ENCODE measurements around the gene PRR20G. TPM values are rescaled to one million over a fixed set of nuclear protein-coding genes. Genes with fewer than 3 reads are reported as not detected.

Gene PRR20G
- total and polyA plus RNA-seq, 2 experiments from 2014 or later, result not detected

DNA sequence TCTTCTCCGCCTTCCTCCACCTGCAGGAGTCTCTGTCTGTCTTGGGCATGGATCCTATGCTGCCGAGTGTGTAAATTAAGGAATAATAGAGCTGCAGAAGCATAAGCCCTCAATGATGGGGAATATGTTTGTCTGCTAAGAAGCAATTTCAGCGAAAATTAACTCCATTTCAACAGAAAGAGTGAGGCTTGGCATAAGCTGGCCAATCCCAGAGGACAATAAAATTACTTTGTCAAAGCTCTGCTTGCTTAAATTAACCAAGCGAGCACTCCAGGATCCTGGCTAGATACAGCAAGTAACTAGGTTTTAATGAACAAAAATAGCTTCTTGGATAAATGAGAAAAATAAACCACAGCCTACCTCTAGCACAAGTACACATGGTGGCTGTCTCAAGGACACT lies 33.5 kb upstream of the PRR20G start:
- no peak for DNase-seq (ENCODE audit: low spot score)
- Histone ChIP-seq H3K4me1 (ENCODE audit: insufficient read depth) (no peaks in the 10 kb centered on the region), H4K20me1 (ENCODE audit: insufficient read depth, poor library complexity, severe bottlenecking) (no peaks in the 10 kb centered on the region), H3K36me3 (replicated peaks; ENCODE audit: insufficient read depth, low read depth) (no peaks in the 10 kb centered on the region), H3K9me2 (replicated peaks; ENCODE audit: insufficient read depth) (no peaks in the 10 kb centered on the region), H3K9me3 (ENCODE audit: low read depth) (no peaks in the 10 kb centered on the region), H3K4me2 (no peak overlapping the region), H2AFZ (no peak overlapping the region), H3K4me3 (no peak overlapping the region), H3K27me3 (no peaks in the 10 kb centered on the region), H3K79me2 (no peaks in the 10 kb centered on the region), H3K27ac (no peak overlapping the region)
- no peak for TF ChIP-seq CTCF (IDR thresholded peaks at IDR 0.05; ENCODE audit: poor library complexity)
- TF ChIP-seq EZH2phosphoT487 (IDR thresholded peaks at IDR 0.05; ENCODE audit: low read depth, severe bottlenecking, unreplicated experiment), result no peak
- TF ChIP-seq EZH2 (IDR thresholded peaks at IDR 0.05; ENCODE audit: borderline replicate concordance), result no peak
- WGBS (ENCODE audit: low lambda C conversion rate, missing lambda C conversion rate), result 67% methylated on average over 4 of the region's 4 CpGs

DNA sequence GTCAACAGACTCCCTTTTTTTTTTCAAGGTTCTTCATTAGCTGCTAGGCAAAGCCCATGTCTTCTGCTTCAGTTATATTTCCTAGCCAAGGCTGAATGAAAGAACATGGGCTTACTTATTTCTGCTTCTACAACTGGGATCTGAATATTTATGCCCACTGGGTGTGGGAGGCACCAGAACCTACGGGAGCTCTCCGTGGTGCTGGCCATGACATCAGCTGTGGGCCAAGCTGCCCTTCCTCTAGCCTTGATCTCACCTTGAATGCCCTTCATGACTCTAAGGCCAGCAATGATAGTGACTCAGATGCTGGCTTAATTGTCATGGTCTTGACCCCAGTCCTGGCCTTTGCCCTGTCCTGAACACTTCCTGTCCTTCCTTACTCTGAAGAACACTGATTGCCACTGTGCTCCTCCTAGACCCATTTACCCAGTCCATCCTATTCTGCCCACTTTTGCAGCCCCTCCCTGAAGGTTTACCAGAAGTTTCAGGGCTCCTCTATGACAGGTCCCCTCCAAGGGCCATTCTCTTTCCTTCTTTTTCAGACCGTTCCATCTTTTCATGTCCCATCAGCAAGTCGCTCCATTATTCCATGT lies 32.8 kb upstream of the PRR20G start:
- Histone ChIP-seq H3K4me1 (ENCODE audit: insufficient read depth) (no peaks in the 10 kb centered on the region), H3K4me3 (no peak overlapping the region), H3K27ac (no peak overlapping the region), H3K79me2 (no peaks in the 10 kb centered on the region), H2AFZ (no peak overlapping the region), H3K9me2 (replicated peaks; ENCODE audit: insufficient read depth) (no peaks in the 10 kb centered on the region), H4K20me1 (ENCODE audit: insufficient read depth, poor library complexity, severe bottlenecking) (no peaks in the 10 kb centered on the region), H3K9me3 (ENCODE audit: low read depth) (no peaks in the 10 kb centered on the region), H3K27me3 (no peaks in the 10 kb centered on the region), H3K36me3 (replicated peaks; ENCODE audit: insufficient read depth, low read depth) (no peaks in the 10 kb centered on the region), H3K4me2 (no peak overlapping the region)
- peak; percentile 23 for DNase-seq (ENCODE audit: low spot score)
- WGBS (ENCODE audit: low lambda C conversion rate, missing lambda C conversion rate), result 71% methylated on average over 4 of the region's 4 CpGs
- TF ChIP-seq EZH2phosphoT487 (IDR thresholded peaks at IDR 0.05; ENCODE audit: low read depth, severe bottlenecking, unreplicated experiment) (no peak), EZH2 (IDR thresholded peaks at IDR 0.05; ENCODE audit: borderline replicate concordance) (no peak), CTCF (IDR thresholded peaks at IDR 0.05; ENCODE audit: poor library complexity) (no peak)

- 82% methylated on average over 7 of the region's 7 CpGs for WGBS (ENCODE audit: low lambda C conversion rate, missing lambda C conversion rate)
Measured at GRCh38 chr3:127316685-127317084, 28.8 kb upstream of the PRR20G start.

More at GRCh38 chr3:127316685-127317084, 28.8 kb upstream of the PRR20G start:
- H3K79me2 ChIP-seq, result no peaks in the 10 kb centered on the region
- no peak for DNase-seq (ENCODE audit: low spot score)
- no peak overlapping the region for H3K27ac ChIP-seq
- H3K4me3 ChIP-seq, result no peak overlapping the region
- no peak for TF ChIP-seq EZH2 (IDR thresholded peaks at IDR 0.05; ENCODE audit: borderline replicate concordance)
- TF ChIP-seq CTCF (IDR thresholded peaks at IDR 0.05; ENCODE audit: poor library complexity), result no peak
- no peak for TF ChIP-seq EZH2phosphoT487 (IDR thresholded peaks at IDR 0.05; ENCODE audit: low read depth, severe bottlenecking, unreplicated experiment)
- no peaks in the 10 kb centered on the region for H3K36me3 ChIP-seq (replicated peaks; ENCODE audit: insufficient read depth, low read depth)
- H2AFZ ChIP-seq, result no peak overlapping the region
- no peaks in the 10 kb centered on the region for H3K9me2 ChIP-seq (replicated peaks; ENCODE audit: insufficient read depth)
- H3K9me3 ChIP-seq (ENCODE audit: low read depth), result no peaks in the 10 kb centered on the region
- no peaks in the 10 kb centered on the region for H4K20me1 ChIP-seq (ENCODE audit: insufficient read depth, poor library complexity, severe bottlenecking)
- no peaks in the 10 kb centered on the region for H3K4me1 ChIP-seq (ENCODE audit: insufficient read depth)
- H3K4me2 ChIP-seq, result no peak overlapping the region
- no peaks in the 10 kb centered on the region for H3K27me3 ChIP-seq
